Measurements from ENCODE around the gene GRIK3.

Gene GRIK3

GRCh38 chr1:36790191-36790590 lies 244.1 kb downstream of the GRIK3 start:
- H3K4me3 ChIP-seq (replicated peaks; ENCODE audit: low read depth, low read length) = no peak overlapping the region
- no peak for TF ChIP-seq CTCF (IDR thresholded peaks at IDR 0.05; ENCODE audit: low read depth, low read length, missing control alignments)
- no peak for DNase-seq (ENCODE audit: extremely low read depth, low read depth)

- TF ChIP-seq CTCF (IDR thresholded peaks at IDR 0.05; ENCODE audit: low read depth, low read length, missing control alignments) = no peak
- H3K4me3 ChIP-seq (replicated peaks; ENCODE audit: low read depth, low read length) = no peak overlapping the region
- DNase-seq (ENCODE audit: extremely low read depth, low read depth) = no peak
Observed at GRCh38 chr1:36789535-36789934, 244.8 kb downstream of the GRIK3 start.

GRCh38 chr1:36787312-36787913 lies 246.9 kb downstream of the GRIK3 start:
- no peak for DNase-seq (ENCODE audit: extremely low read depth, low read depth)
- no peak for TF ChIP-seq CTCF (IDR thresholded peaks at IDR 0.05; ENCODE audit: low read depth, low read length, missing control alignments)
- H3K4me3 ChIP-seq (replicated peaks; ENCODE audit: low read depth, low read length) = no peak overlapping the region

- no peak for TF ChIP-seq CTCF (IDR thresholded peaks at IDR 0.05; ENCODE audit: low read depth, low read length, missing control alignments)
- H3K4me3 ChIP-seq (replicated peaks; ENCODE audit: low read depth, low read length) = no peak overlapping the region
- no peak for DNase-seq (ENCODE audit: extremely low read depth, low read depth)
Observed at GRCh38 chr1:36786425-36786824, 247.9 kb downstream of the GRIK3 start.

GRCh38 chr1:36784147-36784859 lies 250.0 kb downstream of the GRIK3 start:
- no peak for TF ChIP-seq CTCF (IDR thresholded peaks at IDR 0.05; ENCODE audit: low read depth, low read length, missing control alignments)
- no peak overlapping the region for H3K4me3 ChIP-seq (replicated peaks; ENCODE audit: low read depth, low read length)
- DNase-seq (ENCODE audit: extremely low read depth, low read depth) = no peak

GRCh38 chr1:36783475-36783874 lies 250.8 kb downstream of the GRIK3 start:
- no peak for TF ChIP-seq CTCF (IDR thresholded peaks at IDR 0.05; ENCODE audit: low read depth, low read length, missing control alignments)
- no peak for DNase-seq (ENCODE audit: extremely low read depth, low read depth)

More at GRCh38 chr1:36783475-36783874, 250.8 kb downstream of the GRIK3 start:
- H3K4me3 ChIP-seq (replicated peaks; ENCODE audit: low read depth, low read length) = no peak overlapping the region
